ENCODE data around the gene PRKCE. TPM values are rescaled to one million over a fixed set of nuclear protein-coding genes. Genes with fewer than 3 reads are reported as not detected.

Gene PRKCE
- total RNA-seq, 1 donor, result 12.5 TPM

GRCh38 chr2:46193855-46194254 lies 542.4 kb downstream of the PRKCE start:
- TF ChIP-seq, protein P1, sequence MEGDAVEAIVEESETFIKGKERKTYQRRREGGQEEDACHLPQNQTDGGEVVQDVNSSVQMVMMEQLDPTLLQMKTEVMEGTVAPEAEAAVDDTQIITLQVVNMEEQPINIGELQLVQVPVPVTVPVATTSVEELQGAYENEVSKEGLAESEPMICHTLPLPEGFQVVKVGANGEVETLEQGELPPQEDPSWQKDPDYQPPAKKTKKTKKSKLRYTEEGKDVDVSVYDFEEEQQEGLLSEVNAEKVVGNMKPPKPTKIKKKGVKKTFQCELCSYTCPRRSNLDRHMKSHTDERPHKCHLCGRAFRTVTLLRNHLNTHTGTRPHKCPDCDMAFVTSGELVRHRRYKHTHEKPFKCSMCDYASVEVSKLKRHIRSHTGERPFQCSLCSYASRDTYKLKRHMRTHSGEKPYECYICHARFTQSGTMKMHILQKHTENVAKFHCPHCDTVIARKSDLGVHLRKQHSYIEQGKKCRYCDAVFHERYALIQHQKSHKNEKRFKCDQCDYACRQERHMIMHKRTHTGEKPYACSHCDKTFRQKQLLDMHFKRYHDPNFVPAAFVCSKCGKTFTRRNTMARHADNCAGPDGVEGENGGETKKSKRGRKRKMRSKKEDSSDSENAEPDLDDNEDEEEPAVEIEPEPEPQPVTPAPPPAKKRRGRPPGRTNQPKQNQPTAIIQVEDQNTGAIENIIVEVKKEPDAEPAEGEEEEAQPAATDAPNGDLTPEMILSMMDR (IDR thresholded peaks at IDR 0.05; ENCODE audit: insufficient read depth, low read length), result no peak
- H3K4me3 ChIP-seq (ENCODE audit: low read depth, low read length), result no peak overlapping the region
- DNase-seq (ENCODE audit: low read depth), result no peak

- H3K4me3 ChIP-seq (ENCODE audit: low read depth, low read length), result no peak overlapping the region
- no peak for DNase-seq (ENCODE audit: low read depth)
- TF ChIP-seq, protein P1 (IDR thresholded peaks at IDR 0.05; ENCODE audit: insufficient read depth, low read length), result no peak
These were observed 543.4 kb downstream of the PRKCE start for GRCh38 chr2:46194856-46195255.

DNA sequence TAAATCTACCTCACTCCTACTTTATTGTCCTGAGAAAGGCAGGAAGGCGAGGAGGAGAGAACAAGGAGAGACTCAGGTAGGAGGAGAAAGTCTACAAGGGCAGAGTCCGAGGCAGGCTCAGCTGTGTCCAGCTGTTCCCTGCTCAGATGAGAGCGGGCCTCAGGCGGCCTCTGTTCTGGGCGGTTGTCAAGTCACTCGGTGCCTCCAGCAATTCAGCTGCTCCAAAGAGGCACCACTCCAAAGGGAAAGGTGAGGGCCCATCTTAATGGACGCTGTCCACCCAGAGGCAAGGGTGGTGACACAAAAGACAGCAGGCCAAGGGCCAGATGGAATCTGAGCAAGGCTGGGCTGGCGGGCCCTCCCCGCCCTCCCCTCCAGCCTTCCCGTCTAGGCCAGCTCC lies 544.3 kb downstream of the PRKCE start:
- TF ChIP-seq, protein P1 (IDR thresholded peaks at IDR 0.05; ENCODE audit: insufficient read depth, low read length), result no peak
- no peak overlapping the region for H3K4me3 ChIP-seq (ENCODE audit: low read depth, low read length)
- no peak for DNase-seq (ENCODE audit: low read depth)

DNA sequence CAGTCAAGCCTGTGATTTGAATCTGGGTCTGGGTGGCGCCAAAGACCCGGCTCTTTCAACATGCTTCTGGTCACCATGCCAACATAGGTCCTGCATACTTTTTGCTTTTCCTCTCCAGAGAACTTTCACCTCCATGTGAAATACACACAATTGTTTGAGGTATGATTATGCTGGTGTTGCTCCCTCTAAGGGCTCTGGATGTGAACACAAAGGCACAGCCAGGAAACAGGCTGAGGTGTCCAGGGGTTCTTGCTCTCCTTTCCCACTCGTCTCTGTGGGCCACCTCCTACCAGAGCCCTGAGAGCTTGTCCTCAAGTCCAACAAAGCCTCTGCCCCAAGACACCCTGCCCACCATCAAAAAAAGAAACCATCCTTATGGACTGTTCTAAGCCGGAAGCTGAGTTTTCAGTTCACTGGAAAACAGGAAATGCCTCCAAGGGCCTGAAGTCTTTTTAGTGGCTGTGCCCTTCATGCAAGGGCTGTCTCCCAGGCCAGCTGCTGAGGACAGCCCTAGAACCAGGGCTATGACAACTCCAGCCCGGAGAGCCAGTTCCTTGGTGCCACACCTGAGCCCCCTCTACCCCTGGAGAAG lies 545.5 kb downstream of the PRKCE start:
- no peak overlapping the region for H3K4me3 ChIP-seq (ENCODE audit: low read depth, low read length)
- DNase-seq (ENCODE audit: low read depth), result no peak
- TF ChIP-seq, protein P1 (IDR thresholded peaks at IDR 0.05; ENCODE audit: insufficient read depth, low read length), result no peak

DNA sequence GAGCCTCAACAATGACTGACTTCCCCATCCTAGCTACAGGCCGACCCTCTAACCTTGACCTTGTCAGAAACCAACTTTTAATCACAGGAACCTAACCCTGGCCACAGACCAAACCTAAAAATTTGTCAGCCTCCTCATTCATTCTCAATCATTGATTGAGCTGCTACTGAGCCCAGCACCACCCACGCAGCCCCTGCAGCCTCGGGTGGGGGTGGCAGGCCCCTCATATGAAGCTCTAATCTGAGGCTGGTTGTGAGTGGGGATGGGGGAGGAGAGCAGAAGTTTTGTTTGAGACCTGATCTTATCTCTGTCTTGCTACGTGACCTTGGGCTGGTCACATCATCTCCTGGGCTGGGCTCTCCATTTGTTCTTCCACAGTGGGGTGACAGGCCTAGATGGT lies 546.2 kb downstream of the PRKCE start:
- H3K4me3 ChIP-seq (ENCODE audit: low read depth, low read length), result no peak overlapping the region
- no peak for DNase-seq (ENCODE audit: low read depth)
- TF ChIP-seq, protein P1 (IDR thresholded peaks at IDR 0.05; ENCODE audit: insufficient read depth, low read length), result no peak

- TF ChIP-seq, protein P1 (IDR thresholded peaks at IDR 0.05; ENCODE audit: insufficient read depth, low read length), result no peak
- H3K4me3 ChIP-seq (ENCODE audit: low read depth, low read length), result no peak overlapping the region
- no peak for DNase-seq (ENCODE audit: low read depth)
These were observed 546.8 kb downstream of the PRKCE start for GRCh38 chr2:46198164-46198883.

Data from fibroblast of the aortic adventitia (primary cell).